ENCODE data around the gene USHBP1.

The USHBP1 gene

GRCh38 chr19:17240062-17240752 is 24.3 kb downstream of the USHBP1 start:
- no peak for DNase-seq

GRCh38 chr19:17237747-17238706 is 26.5 kb downstream of the USHBP1 start:
- no peak for DNase-seq

GRCh38 chr19:17236811-17237543 is 27.6 kb downstream of the USHBP1 start:
- no peak for DNase-seq

- DNase-seq: peak; percentile 47
Measured at GRCh38 chr19:17235971-17236777, 28.4 kb downstream of the USHBP1 start.

- peak; percentile 59 for DNase-seq
Measured at GRCh38 chr19:17235300-17235970, 29.1 kb downstream of the USHBP1 start.

- DNase-seq: peak; percentile 28
Measured at GRCh38 chr19:17234911-17235299, 29.6 kb downstream of the USHBP1 start.

GRCh38 chr19:17232258-17232657 is 32.3 kb downstream of the USHBP1 start:
- DNase-seq: no peak

GRCh38 chr19:17229890-17230289 is 34.7 kb downstream of the USHBP1 start:
- DNase-seq: no peak

GRCh38 chr19:17227798-17228367 is 36.7 kb downstream of the USHBP1 start:
- no peak for DNase-seq

- peak; percentile 97 for DNase-seq
Measured at GRCh38 chr19:17226002-17226933, 38.3 kb downstream of the USHBP1 start, which contains the start of gene OCEL1. Gene OCEL1 (plus strand): TSS chr19:17226226. CDS start chr19:17226248, 22 bp downstream.

GRCh38 chr19:17225053-17225452 is 39.5 kb downstream of the USHBP1 start:
- no peak for DNase-seq

- DNase-seq: peak; percentile 67
Measured at GRCh38 chr19:17220207-17220758, 44.3 kb downstream of the USHBP1 start.

GRCh38 chr19:17219286-17219685 is 45.3 kb downstream of the USHBP1 start:
- DNase-seq: no peak

GRCh38 chr19:17216058-17216670 is 48.4 kb downstream of the USHBP1 start:
- no peak for DNase-seq

GRCh38 chr19:17215127-17215971 is 49.2 kb downstream of the USHBP1 start, which contains the start of gene USE1:
Gene USE1 (plus strand): TSS chr19:17215357. CDS start chr19:17215406, 49 bp downstream.
- DNase-seq: peak; percentile 91

- no peak for DNase-seq
Measured at GRCh38 chr19:17214508-17215126, 49.9 kb downstream of the USHBP1 start.

GRCh38 chr19:17213334-17213733 is 51.2 kb downstream of the USHBP1 start:
- no peak for DNase-seq
